SHP77 (cell line): ENCODE data around the gene PLEKHM1.
A peak's percentile ranks its signal among the peaks of the same experiment; 100 is the strongest.
"Not testable (repeated sequence)": the region's sequence is repeated elsewhere in the genome, so short reads cannot be mapped to it uniquely, and the experiment has no call there.

Experiments
- DNase-seq, 2 experiments: peaks; one replicate each; lab custom pipeline; 2025; lab: John Stamatoyannopoulos, UW

The PLEKHM1 gene

GRCh38 chr17:45441526-45442310 is 48.8 kb downstream of the PLEKHM1 start:
- no peak for DNase-seq

DNA sequence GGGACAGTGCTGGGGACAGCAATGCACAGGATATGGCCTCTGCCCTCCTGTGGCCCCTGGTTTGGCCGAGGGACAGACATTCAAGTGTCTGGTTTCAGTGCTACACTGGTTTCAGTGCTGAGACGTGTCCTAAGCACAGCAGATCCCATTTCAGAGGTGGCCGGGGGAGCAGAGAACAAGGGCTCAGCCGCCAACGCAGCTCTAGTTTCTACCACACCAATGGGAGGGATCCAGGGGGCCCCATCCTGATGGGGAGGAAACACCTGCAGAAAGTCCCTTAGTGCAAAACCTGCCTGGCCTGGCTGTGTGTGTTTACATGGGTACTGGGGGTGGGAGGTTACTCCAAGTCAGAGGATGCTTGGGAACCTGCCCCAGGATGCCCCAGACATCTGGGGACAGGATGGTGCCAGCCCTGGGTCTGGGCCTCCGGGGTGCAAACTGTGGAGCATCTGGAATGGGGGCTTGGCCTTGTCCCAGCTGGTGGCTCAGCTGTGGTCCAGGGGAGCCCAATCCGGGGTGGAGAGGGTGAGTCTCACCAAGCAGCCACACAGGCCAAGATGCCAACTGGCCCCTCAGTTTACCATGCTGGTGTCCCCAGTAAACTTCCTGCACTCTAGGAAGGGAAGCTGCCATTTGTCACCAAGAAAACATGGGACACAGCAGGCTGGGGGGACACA is 49.5 kb downstream of the PLEKHM1 start:
- not testable (repeated sequence) for DNase-seq

- DNase-seq: no peak
Observed at GRCh38 chr17:45440161-45440778, 50.3 kb downstream of the PLEKHM1 start.

- DNase-seq: no peak
Observed at GRCh38 chr17:45438931-45439610, 51.5 kb downstream of the PLEKHM1 start.

- DNase-seq: no peak
Observed at GRCh38 chr17:45437465-45438283, 52.8 kb downstream of the PLEKHM1 start.

GRCh38 chr17:45436625-45437464 is 53.7 kb downstream of the PLEKHM1 start:
- no peak for DNase-seq

- no peak for DNase-seq
Observed at GRCh38 chr17:45436161-45436560, 54.4 kb downstream of the PLEKHM1 start.

GRCh38 chr17:45435481-45435880 is 55.0 kb downstream of the PLEKHM1 start:
- DNase-seq: no peak

DNA sequence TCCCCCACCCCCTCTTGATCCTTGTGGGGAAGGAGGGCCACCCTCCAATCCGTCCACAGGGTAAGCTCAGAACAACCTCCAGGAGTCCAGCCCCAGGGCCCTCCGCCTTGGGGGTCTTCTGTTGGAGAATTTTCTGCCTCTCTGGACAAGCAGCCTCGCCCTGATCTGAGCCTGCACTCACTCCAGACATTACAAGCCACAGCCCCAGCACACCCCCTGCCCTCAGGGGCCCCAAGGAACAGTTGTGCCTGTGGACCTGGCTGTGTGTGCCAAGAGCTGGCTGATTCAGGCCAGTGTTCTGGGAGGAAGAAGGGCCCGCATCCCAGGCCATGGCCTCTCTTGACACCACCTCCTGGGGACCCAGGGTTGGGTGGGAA is 57.4 kb downstream of the PLEKHM1 start:
- no peak for DNase-seq

DNA sequence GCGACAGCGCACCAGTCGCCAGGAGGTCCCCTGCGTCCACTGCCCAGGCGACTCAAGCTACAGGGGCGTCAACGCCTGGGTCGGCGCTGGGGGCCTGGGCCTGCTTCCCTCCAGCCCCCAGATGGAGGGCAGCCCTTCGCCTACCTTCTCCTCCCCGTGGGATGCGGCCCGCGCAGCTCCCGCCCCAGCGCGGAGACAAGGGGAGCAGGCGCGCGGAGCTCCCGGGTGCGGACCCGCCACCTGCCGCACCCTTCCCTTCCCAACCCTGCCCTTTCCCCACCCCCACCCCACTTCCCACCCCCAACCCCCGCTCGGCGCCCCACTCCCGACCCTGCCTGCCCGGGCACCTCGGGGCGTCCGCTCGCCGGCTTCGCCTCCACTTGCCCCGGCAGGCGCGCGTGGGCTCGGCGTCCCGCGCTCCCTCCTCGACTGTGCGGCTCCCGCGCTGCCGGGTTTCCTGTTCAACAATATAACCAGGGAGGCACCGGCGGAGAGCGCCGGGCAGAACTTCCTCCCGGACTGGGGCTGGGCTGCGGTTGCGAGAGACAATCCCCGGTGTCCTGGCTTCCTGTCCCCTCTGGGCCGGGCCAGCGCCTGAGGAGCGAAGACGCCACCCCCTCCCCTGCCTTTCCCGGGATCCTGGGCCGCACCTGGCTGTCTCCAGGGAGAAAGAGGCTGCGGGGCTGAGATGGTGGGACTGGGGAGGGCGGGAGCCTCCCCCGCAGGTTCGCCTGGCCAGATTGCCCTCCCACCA is 57.9 kb downstream of the PLEKHM1 start, which contains the start of gene ARHGAP27:
Gene ARHGAP27 (minus strand): TSS at position 466 of the 754 bp plus-strand sequence. CDS start 2,591 bp downstream, outside the sequence.
- peak in 1 of 2 experiments; percentile 36 for DNase-seq

GRCh38 chr17:45431531-45432404 is 58.8 kb downstream of the PLEKHM1 start:
- peak; percentile 56 to 81 for DNase-seq

DNA sequence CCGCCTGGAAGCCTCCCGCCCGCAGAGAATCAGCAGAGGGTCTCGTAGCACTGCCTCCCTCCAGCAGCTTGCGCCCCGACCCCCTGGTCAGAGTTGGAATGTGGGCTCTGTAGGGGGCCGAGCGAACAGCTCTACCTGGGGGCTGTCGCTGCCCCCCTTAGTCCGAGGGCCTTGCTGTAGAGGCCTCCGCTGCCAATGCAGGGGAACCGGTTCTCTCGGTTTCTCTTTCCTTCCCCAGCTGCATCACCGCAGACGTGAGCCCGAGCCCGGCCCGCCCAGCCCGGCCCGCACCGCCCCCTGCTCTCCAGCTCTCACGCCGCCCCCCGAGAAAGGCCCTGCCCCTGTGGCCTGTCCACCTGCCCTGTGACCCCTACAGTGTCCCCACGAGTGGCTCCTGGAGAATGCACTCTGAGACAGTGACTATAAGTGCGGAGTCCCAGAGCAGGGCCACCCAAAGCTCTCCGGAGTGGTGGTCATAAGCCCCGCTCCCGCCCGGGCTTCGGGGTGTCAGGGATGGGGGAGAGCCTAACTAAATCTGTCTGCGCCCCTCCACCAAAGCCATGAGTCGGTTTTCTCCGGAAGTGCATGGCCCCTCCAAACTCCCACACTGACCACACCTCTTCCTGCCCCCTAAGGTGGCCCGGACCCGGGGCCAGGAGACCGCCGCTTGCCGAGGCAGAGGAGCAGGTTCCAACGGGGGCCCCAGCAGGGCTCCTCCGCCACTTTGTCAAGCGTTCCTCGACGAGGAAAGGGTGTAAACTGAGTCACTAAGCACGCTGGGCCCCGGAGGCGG is 59.6 kb downstream of the PLEKHM1 start:
- DNase-seq: no peak

DNA sequence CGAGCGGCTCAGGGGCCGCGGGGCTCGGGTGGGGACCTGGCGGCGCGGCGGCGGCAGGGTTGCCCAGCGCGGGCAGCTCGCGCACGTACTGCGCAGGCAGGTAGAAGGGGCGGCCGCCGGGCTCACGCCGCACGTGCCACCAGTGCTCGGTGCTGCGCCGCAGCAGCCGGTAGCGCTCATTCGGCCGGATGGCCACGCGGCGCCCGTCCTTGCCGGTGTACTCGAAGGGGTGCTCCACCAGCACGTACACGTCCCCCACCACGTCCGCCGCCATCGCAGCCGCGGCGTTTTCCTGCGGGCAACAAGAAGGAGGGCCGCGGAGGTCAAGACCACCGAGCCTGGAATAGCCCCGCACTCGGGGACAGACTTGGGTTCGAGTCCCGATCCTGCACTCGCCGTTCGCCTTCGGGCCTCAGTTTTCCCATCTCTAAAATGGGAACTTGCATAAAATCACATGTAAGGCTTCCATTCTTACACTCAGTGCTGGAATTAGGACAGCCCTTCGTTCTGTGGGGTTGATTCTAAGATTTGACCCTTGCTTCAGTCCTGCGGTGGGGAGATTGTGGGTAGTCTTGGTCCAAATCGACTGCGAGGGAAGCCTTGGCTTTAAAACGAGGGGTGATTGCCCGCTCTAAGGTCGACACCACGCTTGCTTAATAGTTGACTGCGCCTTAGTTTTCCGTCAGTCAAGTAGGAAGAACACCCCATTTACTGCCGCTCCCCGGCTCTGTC is 60.3 kb downstream of the PLEKHM1 start:
- DNase-seq: no peak

GRCh38 chr17:45429339-45430005 is 61.0 kb downstream of the PLEKHM1 start:
- DNase-seq: no peak

DNA sequence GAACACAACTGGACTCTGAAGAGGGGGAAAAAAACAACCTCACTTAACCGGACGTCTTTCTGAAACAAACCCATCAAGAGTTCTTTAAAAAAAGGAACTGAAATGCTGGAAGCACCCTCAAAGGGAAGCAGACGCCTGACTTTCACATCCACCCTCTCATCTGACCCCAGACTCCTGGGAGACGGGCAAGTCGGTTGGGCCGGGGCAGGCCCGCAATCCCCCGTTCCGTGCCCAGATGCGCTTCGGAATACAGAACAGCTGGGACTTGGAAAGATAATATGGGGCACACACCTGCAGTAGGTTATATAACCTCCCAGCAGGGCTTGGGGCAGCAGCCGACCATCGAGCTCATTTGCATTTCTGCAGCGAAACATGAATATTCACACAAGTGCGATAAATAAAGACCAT is 61.6 kb downstream of the PLEKHM1 start:
- no peak for DNase-seq

DNA sequence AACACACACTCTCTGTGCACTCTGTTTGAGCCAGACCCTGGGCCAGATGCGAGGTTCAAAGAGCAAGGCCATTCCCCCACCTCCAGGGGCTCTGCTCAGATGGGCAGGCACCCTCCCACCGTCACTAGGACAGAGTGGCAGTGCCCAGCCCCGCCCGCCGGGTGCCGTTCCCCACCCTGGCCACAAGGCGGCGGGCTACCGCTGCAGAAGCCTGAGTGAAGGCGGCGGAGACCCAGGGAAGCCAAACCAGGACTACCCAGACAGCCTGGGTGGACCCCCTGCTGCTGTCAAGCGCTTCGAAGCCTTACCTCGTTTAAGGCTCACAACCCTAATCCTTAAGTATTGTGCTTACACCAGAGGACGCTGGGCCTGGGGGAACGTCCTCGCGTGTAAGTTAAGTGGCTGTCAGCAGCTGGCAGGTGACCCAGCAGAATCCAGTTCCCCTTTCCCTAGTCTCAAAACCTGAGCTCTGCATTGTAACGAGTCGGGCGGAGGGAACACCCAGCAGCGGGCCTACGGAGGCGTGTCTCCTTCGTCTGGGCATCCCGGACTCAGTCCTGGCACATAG is 62.4 kb downstream of the PLEKHM1 start:
- peak; percentile 62 to 68 for DNase-seq
